GM18867 (cell line): ENCODE results near the gene SIK3.

Source experiments
- ATAC-seq: cut with Tn5 transposase; IDR thresholded peaks from one replicate; pipeline ENCODE4 v1.9.1; 2021; ENCODE audit warnings: mild to moderate bottlenecking, moderate library complexity; ENCODE audit not compliant: unreplicated experiment

The SIK3 gene

GRCh38 chr11:116973270-116973669 lies 125.0 kb downstream of the SIK3 start:
- no peak for ATAC-seq

DNA sequence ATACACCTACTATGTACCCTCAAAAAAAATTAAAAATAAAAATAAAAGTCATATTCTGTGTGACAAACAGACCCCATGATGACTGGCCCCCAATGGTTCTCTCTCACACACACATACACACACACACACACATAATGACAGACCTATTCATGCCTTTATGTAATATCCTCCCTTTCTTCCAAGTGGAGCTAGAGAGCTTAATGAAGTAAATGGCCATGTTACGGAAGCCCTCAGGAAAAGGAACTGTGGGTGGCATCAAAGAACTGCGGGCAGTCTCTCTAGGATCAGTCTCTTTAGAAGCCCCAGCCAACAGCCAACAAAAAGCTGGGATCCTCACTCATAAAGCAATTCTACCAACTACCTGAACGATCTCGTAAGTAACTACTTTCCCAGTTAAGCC lies 125.5 kb downstream of the SIK3 start:
- no peak for ATAC-seq

DNA sequence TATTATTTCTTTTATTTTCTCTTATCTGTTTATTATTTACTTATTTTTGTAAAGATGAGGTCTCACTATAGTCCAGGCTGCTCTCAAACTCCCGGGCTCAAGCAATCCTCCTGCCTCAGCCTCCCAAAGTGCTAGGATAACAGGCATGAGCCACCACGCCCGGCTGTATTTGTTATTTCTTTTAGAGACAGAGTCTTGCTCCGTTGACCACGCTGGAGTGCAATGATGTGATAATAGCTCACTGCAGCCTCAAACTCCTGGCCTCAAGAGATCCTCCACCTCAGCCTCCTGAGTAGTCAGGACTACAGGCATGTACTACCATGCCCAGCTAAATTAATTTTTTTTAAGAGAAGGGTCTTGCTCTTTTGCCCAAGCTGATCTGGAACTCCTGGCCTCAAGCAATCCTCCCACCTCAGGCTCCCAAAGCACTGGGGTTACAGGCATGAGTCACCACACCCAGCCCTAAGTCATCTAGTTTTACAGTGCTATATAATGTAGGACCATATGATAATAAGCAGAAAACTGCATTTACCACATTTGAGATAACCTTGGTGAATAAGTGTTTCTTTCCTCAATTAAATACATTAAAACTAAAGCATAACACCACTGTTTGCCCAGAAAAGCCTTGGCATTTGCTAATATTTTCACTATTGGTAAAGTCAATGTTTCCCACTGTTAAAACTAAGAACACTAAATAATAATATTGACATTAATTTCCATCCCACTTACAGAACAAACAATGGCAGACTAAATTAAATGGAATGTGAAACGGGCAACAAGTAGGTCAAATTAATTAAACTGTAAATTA lies 127.5 kb downstream of the SIK3 start:
- no peak for ATAC-seq

DNA sequence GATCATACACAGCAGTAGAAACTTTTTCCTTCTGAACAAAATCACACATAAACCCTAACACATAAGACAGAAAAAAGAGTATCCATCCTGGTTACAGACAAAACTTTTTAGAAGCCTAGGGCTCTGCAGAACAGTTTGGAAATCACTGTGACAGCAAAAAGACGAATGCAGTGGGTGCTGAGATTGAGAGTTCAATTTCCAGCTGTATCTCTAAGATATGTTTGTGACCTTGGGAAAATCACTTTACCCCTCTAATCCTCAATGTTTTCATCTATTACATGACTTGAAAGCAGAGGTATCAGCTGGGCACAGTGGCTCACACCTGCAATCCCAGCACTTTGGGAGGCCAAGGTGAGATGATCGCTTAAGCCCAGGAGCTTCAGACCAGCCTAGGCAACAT lies 128.5 kb downstream of the SIK3 start:
- ATAC-seq = no peak

GRCh38 chr11:116964269-116964668 lies 134.0 kb downstream of the SIK3 start:
- ATAC-seq = no peak

DNA sequence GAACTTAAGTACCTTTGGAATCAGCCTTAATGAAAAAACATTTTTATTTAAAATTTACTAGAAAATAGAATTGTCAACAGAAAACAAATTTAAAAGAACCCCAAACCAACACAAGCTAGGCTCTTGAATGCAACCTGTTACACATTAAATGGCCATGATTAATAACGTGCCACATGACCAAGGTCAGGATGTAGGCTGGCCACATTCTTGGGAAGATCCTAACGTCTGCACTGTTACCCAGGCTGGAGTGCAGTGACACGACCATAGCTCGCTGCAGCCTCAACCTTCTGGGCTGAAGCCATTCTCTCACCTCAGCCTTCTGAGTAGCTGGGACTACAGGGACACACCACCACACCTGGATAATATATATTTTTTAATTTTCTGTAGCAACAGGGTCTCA lies 134.4 kb downstream of the SIK3 start:
- ATAC-seq = no peak

GRCh38 chr11:116962108-116962507 lies 136.1 kb downstream of the SIK3 start:
- no peak for ATAC-seq

- no peak for ATAC-seq
Measured at GRCh38 chr11:116960930-116961329, 137.3 kb downstream of the SIK3 start.

- no peak for ATAC-seq
Measured at GRCh38 chr11:116958246-116958645, 140.0 kb downstream of the SIK3 start.

DNA sequence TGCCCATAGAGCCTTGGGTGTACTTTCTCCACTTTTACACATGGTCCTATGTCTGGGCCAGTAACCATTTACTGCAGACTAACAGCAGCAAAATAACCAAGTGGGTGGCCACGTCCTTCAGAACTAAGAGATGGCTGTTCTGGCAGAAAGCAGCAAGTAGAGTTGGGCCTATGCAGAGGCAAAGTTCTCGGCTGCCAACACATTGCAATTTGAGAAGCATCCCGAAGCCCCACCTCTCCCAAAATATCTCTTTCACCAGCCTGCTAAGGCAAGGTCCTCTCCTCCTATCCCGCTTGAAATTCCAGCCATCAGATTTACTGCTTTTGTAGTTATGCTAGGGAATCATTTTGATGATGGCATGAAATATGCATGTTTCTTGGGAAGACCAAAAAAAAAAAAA lies 142.3 kb downstream of the SIK3 start:
- no peak for ATAC-seq

GRCh38 chr11:116955548-116955947 lies 142.7 kb downstream of the SIK3 start:
- no peak for ATAC-seq

DNA sequence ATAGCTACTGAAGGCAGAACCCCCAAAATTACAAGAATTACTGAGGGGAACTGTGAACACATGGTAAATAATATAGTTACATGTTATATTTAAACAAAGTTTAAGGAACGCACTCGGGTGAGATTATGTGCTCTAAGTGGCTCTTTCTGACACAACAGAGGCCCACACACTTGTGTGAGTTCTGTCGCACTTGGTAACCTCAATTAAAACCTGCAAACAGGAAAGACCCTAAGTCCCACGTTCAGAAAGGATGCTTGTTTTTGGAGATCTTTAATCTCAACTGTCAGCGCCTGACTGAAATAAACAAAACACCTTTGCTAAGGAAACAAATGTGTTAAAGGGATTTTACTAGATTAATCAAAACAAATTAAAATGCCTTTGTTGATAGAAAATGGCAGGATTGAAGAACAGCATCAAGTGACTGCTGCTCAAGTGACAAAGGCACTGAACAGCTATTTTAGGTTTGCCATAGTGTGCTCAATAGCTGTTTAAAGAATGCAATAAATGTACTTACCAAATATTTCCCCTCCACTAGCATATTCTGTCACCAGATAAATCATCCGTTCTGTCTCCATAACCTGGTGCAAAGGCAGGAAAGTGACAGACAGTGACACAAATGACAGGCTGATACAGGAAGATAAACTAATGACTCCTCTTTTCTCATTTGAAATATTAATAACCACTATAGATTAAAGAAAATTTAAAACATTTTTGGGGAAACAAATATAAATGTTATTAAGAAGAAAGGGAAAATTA lies 144.5 kb downstream of the SIK3 start:
- ATAC-seq = no peak

GRCh38 chr11:116951762-116952161 lies 146.5 kb downstream of the SIK3 start:
- no peak for ATAC-seq

GRCh38 chr11:116950210-116950609 lies 148.0 kb downstream of the SIK3 start:
- ATAC-seq = no peak

DNA sequence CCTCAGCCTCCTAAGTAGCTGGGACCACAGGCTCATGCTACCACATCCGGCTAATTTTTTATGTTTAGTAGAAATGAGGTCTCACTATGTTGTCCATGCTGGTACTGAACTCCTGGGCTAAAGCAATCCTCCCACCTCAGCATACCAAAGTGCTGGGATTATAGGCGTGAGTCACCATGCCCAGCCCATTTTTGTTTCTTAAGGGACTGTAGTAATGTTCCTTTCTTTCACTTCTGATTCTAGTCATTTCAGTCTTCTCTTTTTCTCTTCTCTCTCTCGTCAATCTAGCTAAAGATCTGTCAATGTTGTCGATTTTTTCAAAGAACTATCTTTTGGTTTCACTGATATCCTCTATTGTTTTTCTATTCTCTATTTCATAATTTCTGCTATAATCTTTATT lies 149.8 kb downstream of the SIK3 start:
- ATAC-seq = no peak

DNA sequence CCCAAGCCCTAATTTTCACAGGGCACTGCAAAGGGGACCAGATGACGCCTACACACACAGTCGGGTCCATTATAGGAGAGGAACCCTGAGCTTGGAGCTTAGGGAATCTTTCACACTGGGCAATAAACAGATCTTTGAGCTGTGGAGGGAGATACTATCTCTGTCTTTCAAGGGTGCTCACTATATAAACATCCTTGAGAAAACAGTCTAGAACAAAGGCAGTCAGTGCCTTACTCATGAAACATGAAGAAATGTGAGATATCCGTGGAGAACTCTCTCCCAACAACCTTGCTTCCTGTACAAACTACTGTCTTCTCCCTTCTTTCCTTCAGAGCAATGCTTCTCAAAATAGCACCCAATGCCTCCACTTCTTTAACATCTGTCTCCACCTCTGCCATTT lies 151.8 kb downstream of the SIK3 start:
- no peak for ATAC-seq

DNA sequence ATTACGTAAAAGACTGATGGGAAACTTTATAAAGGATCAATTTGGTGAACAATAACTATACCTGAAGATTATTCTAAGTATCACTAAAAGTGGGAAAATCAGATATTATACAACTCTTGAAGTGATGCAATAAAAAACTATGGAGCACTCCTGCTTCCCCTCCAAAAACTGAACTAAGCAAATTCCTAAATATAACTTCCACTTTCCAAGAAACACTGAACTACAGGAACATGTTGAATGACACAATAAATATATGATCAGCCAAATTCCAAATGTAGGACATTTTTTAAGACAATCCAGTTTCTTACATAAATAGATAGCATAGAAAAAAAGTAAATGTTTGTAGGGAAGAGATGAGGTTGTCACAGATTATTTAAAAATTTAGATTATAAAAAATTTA lies 158.7 kb downstream of the SIK3 start:
- ATAC-seq = no peak

- no peak for ATAC-seq
Measured at GRCh38 chr11:116938471-116939070, 159.7 kb downstream of the SIK3 start.

- ATAC-seq = no peak
Measured at GRCh38 chr11:116936754-116937446, 161.3 kb downstream of the SIK3 start.

DNA sequence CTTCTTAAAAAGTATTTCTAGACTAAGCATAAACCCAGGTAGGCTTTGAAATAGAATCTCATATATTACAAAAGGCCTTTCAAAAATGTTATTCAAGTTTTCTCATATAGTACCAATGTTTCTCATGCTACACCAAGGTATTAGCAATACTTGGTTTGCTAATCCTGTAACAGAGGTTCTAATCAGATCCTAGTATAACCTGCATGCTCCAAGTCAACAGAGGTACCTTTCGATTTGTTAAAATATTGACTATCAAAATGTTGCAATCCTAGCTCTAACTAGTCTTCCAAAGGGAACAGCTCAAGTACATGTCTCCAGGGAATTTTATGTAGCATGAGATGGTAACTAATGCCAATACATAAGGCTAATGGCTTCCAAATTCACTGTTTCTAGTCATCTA lies 162.7 kb downstream of the SIK3 start:
- no peak for ATAC-seq

DNA sequence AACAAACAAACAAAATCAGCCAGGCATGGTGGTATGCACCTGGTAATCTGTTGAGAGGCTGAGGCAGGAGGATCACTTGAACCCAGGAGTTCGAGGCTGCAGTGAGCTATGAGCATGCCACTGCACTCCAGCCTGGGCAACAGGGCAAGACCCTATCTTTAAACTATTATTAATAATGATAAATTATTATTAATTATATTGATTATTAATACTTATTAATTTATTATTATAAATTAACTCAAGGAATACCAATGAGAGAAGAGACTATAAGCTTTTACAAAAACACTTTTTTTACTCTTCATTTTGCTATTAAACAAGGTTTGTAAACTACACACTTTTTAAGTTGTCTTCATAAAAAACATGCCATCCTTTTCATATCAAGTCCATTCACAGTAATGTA lies 163.1 kb downstream of the SIK3 start:
- no peak for ATAC-seq
